ENCODE measurements around the gene SEC31B.

SEC31B gene

GRCh38 chr10:100504096-100504495 lies 15.6 kb downstream of the SEC31B start:
- no peak overlapping the region for H3K4me3 ChIP-seq (IDR thresholded peaks at IDR 0.05; ENCODE audit: insufficient read depth, low read depth, low read length)
- no peaks in the 10 kb centered on the region for H3K79me2 ChIP-seq (ENCODE audit: insufficient read depth, low read depth)
- H3K36me3 ChIP-seq (ENCODE audit: insufficient read depth): no peaks in the 10 kb centered on the region
- H4K20me1 ChIP-seq (ENCODE audit: insufficient read depth): no peaks in the 10 kb centered on the region
- no peak overlapping the region for H2AFZ ChIP-seq (ENCODE audit: low read depth)
- no peak overlapping the region for H3K9ac ChIP-seq
- H3K27me3 ChIP-seq (ENCODE audit: insufficient read depth, low read depth): no peaks in the 10 kb centered on the region
- no peak overlapping the region for H3K4me2 ChIP-seq
- no peak overlapping the region for H3K27ac ChIP-seq
- no peak for TF ChIP-seq CTCF (conservative IDR thresholded peaks at IDR 0.05; ENCODE audit: low read depth, low read length)
- H3K4me1 ChIP-seq (ENCODE audit: low read depth, poor library complexity, severe bottlenecking): peaks cover 12% of the 10 kb centered on the region

- no peaks in the 10 kb centered on the region for H3K79me2 ChIP-seq (ENCODE audit: insufficient read depth, low read depth)
- H3K36me3 ChIP-seq (ENCODE audit: insufficient read depth): no peaks in the 10 kb centered on the region
- no peak overlapping the region for H3K4me2 ChIP-seq
- no peak overlapping the region for H3K4me3 ChIP-seq (IDR thresholded peaks at IDR 0.05; ENCODE audit: insufficient read depth, low read depth, low read length)
- H3K27ac ChIP-seq: no peak overlapping the region
- no peak overlapping the region for H2AFZ ChIP-seq (ENCODE audit: low read depth)
- no peak for TF ChIP-seq CTCF (conservative IDR thresholded peaks at IDR 0.05; ENCODE audit: low read depth, low read length)
- H3K9ac ChIP-seq: no peak overlapping the region
- no peaks in the 10 kb centered on the region for H4K20me1 ChIP-seq (ENCODE audit: insufficient read depth)
- peaks cover 5% of the 10 kb centered on the region for H3K4me1 ChIP-seq (ENCODE audit: low read depth, poor library complexity, severe bottlenecking)
- H3K27me3 ChIP-seq (ENCODE audit: insufficient read depth, low read depth): no peaks in the 10 kb centered on the region
These were observed 16.7 kb downstream of the SEC31B start for GRCh38 chr10:100502926-100503494.

GRCh38 chr10:100501423-100501822 lies 18.2 kb downstream of the SEC31B start:
- Histone ChIP-seq H3K27ac (no peak overlapping the region), H3K4me3 (IDR thresholded peaks at IDR 0.05; ENCODE audit: insufficient read depth, low read depth, low read length) (no peak overlapping the region), H3K36me3 (ENCODE audit: insufficient read depth) (no peaks in the 10 kb centered on the region), H3K27me3 (ENCODE audit: insufficient read depth, low read depth) (no peaks in the 10 kb centered on the region), H3K4me1 (ENCODE audit: low read depth, poor library complexity, severe bottlenecking) (peaks cover 19% of the 10 kb centered on the region), H3K79me2 (ENCODE audit: insufficient read depth, low read depth) (no peaks in the 10 kb centered on the region), H4K20me1 (ENCODE audit: insufficient read depth) (no peaks in the 10 kb centered on the region), H2AFZ (ENCODE audit: low read depth) (no peak overlapping the region), H3K9ac (no peak overlapping the region), H3K4me2 (no peak overlapping the region)
- TF ChIP-seq CTCF (conservative IDR thresholded peaks at IDR 0.05; ENCODE audit: low read depth, low read length): no peak

DNA sequence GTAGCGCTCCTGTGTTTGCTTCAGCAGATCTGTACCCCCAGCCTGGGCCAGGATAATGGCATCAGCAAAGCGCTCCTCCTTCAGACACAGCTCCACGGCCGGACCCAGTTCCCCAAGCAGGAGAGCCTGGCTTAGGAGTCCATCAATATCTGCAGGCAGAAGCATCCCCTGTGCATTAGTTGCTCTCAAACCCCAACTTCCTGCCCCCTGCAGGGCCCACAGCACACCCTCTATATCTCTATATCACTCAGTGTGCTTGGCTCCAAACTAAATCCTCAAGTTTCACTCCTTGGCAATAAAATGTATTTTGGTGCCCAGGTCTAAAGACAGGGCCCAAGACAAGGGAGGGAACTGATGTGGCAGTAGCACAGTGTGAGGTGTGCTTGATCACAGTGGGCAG lies 21.6 kb downstream of the SEC31B start:
- no peak overlapping the region for H3K9ac ChIP-seq
- no peak overlapping the region for H3K4me2 ChIP-seq
- H3K4me3 ChIP-seq (IDR thresholded peaks at IDR 0.05; ENCODE audit: insufficient read depth, low read depth, low read length): no peak overlapping the region
- no peaks in the 10 kb centered on the region for H4K20me1 ChIP-seq (ENCODE audit: insufficient read depth)
- H3K79me2 ChIP-seq (ENCODE audit: insufficient read depth, low read depth): no peaks in the 10 kb centered on the region
- no peaks in the 10 kb centered on the region for H3K36me3 ChIP-seq (ENCODE audit: insufficient read depth)
- no peak overlapping the region for H2AFZ ChIP-seq (ENCODE audit: low read depth)
- H3K27me3 ChIP-seq (ENCODE audit: insufficient read depth, low read depth): no peaks in the 10 kb centered on the region
- TF ChIP-seq CTCF (conservative IDR thresholded peaks at IDR 0.05; ENCODE audit: low read depth, low read length): no peak
- H3K4me1 ChIP-seq (ENCODE audit: low read depth, poor library complexity, severe bottlenecking): peaks cover 36% of the 10 kb centered on the region
- H3K27ac ChIP-seq: no peak overlapping the region

Measured in KMS-11 (cell line).